AG10803 (cell line): ENCODE results near the gene RBM15.

Experiments used
- DNase-seq: peaks from one replicate; pipeline ENCODE4 v3.0.0; 2010; ENCODE audit warnings: low read depth
- H3K4me3 ChIP-seq: 2 replicates; pipeline ENCODE4 v1.5.1; 2011; ENCODE audit warnings: mild to moderate bottlenecking, low read length, control low read depth
- TF ChIP-seq, protein P1 (sequence below): conservative IDR thresholded peaks from 2 replicates; pipeline ENCODE4 v1.5.1; 2011; ENCODE audit warnings: mild to moderate bottlenecking, low read length, control low read depth, inconsistent platforms

RBM15 gene

GRCh38 chr1:110336300-110337039 is 2.7 kb upstream of the RBM15 start:
- no peak overlapping the region for H3K4me3 ChIP-seq
- DNase-seq: peak; percentile 37
- TF ChIP-seq, protein P1, sequence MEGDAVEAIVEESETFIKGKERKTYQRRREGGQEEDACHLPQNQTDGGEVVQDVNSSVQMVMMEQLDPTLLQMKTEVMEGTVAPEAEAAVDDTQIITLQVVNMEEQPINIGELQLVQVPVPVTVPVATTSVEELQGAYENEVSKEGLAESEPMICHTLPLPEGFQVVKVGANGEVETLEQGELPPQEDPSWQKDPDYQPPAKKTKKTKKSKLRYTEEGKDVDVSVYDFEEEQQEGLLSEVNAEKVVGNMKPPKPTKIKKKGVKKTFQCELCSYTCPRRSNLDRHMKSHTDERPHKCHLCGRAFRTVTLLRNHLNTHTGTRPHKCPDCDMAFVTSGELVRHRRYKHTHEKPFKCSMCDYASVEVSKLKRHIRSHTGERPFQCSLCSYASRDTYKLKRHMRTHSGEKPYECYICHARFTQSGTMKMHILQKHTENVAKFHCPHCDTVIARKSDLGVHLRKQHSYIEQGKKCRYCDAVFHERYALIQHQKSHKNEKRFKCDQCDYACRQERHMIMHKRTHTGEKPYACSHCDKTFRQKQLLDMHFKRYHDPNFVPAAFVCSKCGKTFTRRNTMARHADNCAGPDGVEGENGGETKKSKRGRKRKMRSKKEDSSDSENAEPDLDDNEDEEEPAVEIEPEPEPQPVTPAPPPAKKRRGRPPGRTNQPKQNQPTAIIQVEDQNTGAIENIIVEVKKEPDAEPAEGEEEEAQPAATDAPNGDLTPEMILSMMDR: no peak

GRCh38 chr1:110337704-110338308 is 1.4 kb upstream of the RBM15 start:
- H3K4me3 ChIP-seq: peak overlapping the region; percentile 86
- TF ChIP-seq, protein P1: no peak
- DNase-seq: no peak

DNA sequence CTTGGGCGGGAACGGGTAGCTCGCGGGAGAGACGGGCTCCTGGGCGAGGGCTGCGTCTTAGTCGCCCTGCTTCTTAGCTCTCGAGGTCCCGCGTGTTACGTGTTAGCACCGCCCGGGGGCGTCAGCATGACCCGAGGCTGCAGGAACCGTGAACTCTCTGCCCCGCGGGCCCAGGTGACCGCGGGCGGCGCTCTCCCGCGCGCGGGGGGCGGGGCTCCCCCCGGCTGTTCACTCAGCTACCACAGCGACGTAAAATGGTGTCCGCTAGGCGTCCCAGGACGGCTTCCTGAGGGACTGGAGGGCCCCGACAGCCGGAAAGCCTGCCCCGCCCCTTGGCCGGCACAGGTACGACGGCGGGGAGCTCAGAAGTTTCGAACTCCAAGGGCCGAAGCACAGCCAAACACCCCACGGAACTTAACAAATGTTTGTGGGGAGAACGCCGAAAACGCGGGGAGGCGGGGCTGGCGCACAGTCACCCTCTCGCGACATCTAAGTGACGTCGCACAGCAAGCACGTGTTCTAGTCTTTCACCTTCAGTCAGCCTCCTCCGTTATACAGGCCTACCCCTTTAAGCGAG is 780 bp upstream of the RBM15 start:
- H3K4me3 ChIP-seq: peak overlapping the region; percentile 86
- peak; percentile 84 for DNase-seq
- TF ChIP-seq, protein P1: peak; percentile 48

- TF ChIP-seq, protein P1: peak; percentile 62
- peak; percentile 42 for DNase-seq
- H3K4me3 ChIP-seq: peak overlapping the region; percentile 98
Measured at GRCh38 chr1:110339407-110340206, 430 bp downstream of the RBM15 start.

DNA sequence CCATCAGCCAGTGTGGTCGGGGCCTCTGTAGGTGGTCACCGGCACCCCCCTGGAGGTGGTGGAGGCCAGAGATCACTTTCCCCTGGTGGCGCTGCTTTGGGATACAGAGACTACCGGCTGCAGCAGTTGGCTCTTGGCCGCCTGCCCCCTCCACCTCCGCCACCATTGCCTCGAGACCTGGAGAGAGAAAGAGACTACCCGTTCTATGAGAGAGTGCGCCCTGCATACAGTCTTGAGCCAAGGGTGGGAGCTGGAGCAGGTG is 961 bp downstream of the RBM15 start:
- TF ChIP-seq, protein P1: no peak
- peak overlapping the region; percentile 98 for H3K4me3 ChIP-seq
- DNase-seq: no peak

DNA sequence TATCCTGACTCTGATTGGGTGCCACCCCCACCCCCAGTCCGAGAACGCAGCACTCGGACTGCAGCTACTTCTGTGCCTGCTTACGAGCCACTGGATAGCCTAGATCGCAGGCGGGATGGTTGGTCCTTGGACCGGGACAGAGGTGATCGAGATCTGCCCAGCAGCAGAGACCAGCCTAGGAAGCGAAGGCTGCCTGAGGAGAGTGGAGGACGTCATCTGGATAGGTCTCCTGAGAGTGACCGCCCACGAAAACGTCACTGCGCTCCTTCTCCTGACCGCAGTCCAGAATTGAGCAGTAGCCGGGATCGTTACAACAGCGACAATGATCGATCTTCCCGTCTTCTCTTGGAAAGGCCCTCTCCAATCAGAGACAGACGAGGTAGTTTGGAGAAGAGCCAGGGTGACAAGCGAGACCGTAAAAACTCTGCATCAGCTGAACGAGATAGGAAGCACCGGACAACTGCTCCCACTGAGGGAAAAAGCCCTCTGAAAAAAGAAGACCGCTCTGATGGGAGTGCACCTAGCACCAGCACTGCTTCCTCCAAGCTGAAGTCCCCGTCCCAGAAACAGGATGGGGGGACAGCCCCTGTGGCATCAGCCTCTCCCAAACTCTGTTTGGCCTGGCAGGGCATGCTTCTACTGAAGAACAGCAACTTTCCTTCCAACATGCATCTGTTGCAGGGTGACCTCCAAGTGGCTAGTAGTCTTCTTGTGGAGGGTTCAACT is 2.1 kb downstream of the RBM15 start:
- TF ChIP-seq, protein P1: no peak
- DNase-seq: no peak
- peak overlapping the region; percentile 38 for H3K4me3 ChIP-seq
